SK-N-SH (cell line): ENCODE results near the gene PRELID1. TPM values are rescaled to one million over a fixed set of nuclear protein-coding genes. Genes with fewer than 3 reads are reported as not detected.

Experiments used
- CTCF ChIA-PET: fragments of 300-600, 350-600 bp; formaldehyde crosslinking; extraction: SDS; loops from one replicate; lab custom pipeline; 2021; lab: Yijun Ruan, JAX
- POLR2A ChIA-PET: fragments of 350-600 bp; sonication (Branson Sonifier 250); formaldehyde crosslinking; extraction: SDS; loops from one replicate; lab custom pipeline; 2020; ENCODE audit warnings: antibody characterized with exemption, inconsistent platforms; lab: Yijun Ruan, JAX
- DNase-seq: peaks from one replicate; pipeline ENCODE4 v3.0.0; 2012
- H2AFZ ChIP-seq: fragments of 200-600 bp; sonication (generic); 2 replicates; pipeline ENCODE4 v1.8.1; 2016; ENCODE audit warnings: antibody characterized with exemption, mild to moderate bottlenecking, low read depth
- H3F3A ChIP-seq: fragments of 200-600 bp; sonication (generic); replicated peaks from 2 replicates; pipeline ENCODE3; 2016; ENCODE audit warnings: antibody characterized with exemption, mild to moderate bottlenecking; ENCODE audit not compliant: insufficient read depth
- H3K27ac ChIP-seq, 2 experiments: fragments of 200-500 bp in 1 of 2; fragments of 200-600 bp in 1 of 2; sonication (Bioruptor generic) in 1 of 2; sonication (generic), shearing (Covaris generic) in 1 of 2; 2 replicates each; pipeline versions ENCODE4 v1.5.1 to v1.6.1; 2014 to 2016; ENCODE audit warnings: low read depth in 2 of 2, inconsistent platforms in 1 of 2, low read length in 1 of 2, mild to moderate bottlenecking in 1 of 2, mixed read lengths in 1 of 2
- H3K27me3 ChIP-seq: fragments of 200-600 bp; sonication (generic), shearing (Covaris generic); 2 replicates; pipeline ENCODE4 v1.6.1; 2016; ENCODE audit warnings: mixed run types; ENCODE audit not compliant: insufficient read depth
- H3K36me3 ChIP-seq, 2 experiments: fragments of 200-500 bp in 1 of 2; fragments of 200-600 bp in 1 of 2; sonication (Bioruptor generic) in 1 of 2; sonication (generic) in 1 of 2; replicated peaks in 1 of 2; 2 replicates each; pipeline versions ENCODE3 to v1.5.1; 2014 to 2016; ENCODE audit warnings: low read length in 1 of 2, mild to moderate bottlenecking in 1 of 2; ENCODE audit not compliant: insufficient read depth in 2 of 2, control insufficient read depth in 1 of 2
- H3K4me1 ChIP-seq, 2 experiments: fragments of 200-500 bp in 1 of 2; fragments of 200-600 bp in 1 of 2; sonication (Bioruptor generic) in 1 of 2; sonication (generic), shearing (Covaris generic) in 1 of 2; 2 replicates each; pipeline versions ENCODE4 v1.5.1 to v1.6.1; 2014 to 2016; ENCODE audit warnings: low read depth in 1 of 2, low read length in 1 of 2, mixed run types in 1 of 2; ENCODE audit not compliant: insufficient read depth in 2 of 2, control insufficient read depth in 1 of 2
- H3K4me2 ChIP-seq: fragments of 200-600 bp; sonication (generic), shearing (Covaris generic); 2 replicates; pipeline ENCODE4 v1.6.1; 2017; ENCODE audit warnings: mixed run types
- H3K4me3 ChIP-seq, 2 experiments: fragments of 200-500 bp in 1 of 2; fragments of 200-600 bp in 1 of 2; sonication (Bioruptor generic) in 1 of 2; sonication (generic), shearing (Covaris generic) in 1 of 2; 2 replicates each; pipeline versions ENCODE4 v1.5.1 to v1.8.1; 2014 to 2016; ENCODE audit warnings: low read depth in 2 of 2, inconsistent platforms in 1 of 2, low read length in 1 of 2, mild to moderate bottlenecking in 1 of 2, mixed read lengths in 1 of 2, moderate library complexity in 1 of 2
- H3K79me2 ChIP-seq: fragments of 200-600 bp; sonication (generic); 2 replicates; pipeline ENCODE4 v1.8.1; 2017; ENCODE audit warnings: mild to moderate bottlenecking; ENCODE audit not compliant: insufficient read depth
- H3K9ac ChIP-seq: fragments of 200-600 bp; sonication (generic); 2 replicates; pipeline ENCODE4 v1.6.1; 2017; ENCODE audit warnings: mixed run types
- H3K9me2 ChIP-seq: fragments of 200-600 bp; sonication (generic); 2 replicates; pipeline ENCODE4 v1.6.1; 2017; ENCODE audit warnings: mixed run types
- H3K9me3 ChIP-seq: fragments of 200-600 bp; sonication (generic); 2 replicates; pipeline ENCODE4 v1.6.1; 2017; ENCODE audit warnings: mixed run types, mild to moderate bottlenecking, moderate library complexity
- H4K20me1 ChIP-seq: fragments of 200-600 bp; sonication (generic); 2 replicates; pipeline ENCODE4 v1.6.1; 2017; ENCODE audit warnings: mild to moderate bottlenecking, mixed run types; ENCODE audit not compliant: insufficient read depth
- CTCF ChIP-seq: fragments of 200-600 bp; sonication (generic); IDR thresholded peaks from 2 replicates; pipeline ENCODE4 v1.6.1; 2017; ENCODE audit warnings: antibody characterized with exemption, mild to moderate bottlenecking, moderate library complexity
- ELF1 ChIP-seq: IDR thresholded peaks from 2 replicates; pipeline ENCODE4 v1.4.0; 2012
- EP300 ChIP-seq, 2 experiments: IDR thresholded peaks; 2 replicates each; pipeline versions ENCODE4 v1.4.0 to v1.6.1; 2012; ENCODE audit warnings: borderline replicate concordance in 1 of 2, low read depth in 1 of 2, low read length in 1 of 2
- FOXJ3 ChIP-seq: sonication (generic); formaldehyde crosslinking; IDR thresholded peaks from 2 replicates; pipeline ENCODE4 v1.5.1; 2020; ENCODE audit warnings: mild to moderate bottlenecking, missing genetic modification reagents
- FOXM1 ChIP-seq: IDR thresholded peaks from 2 replicates; pipeline ENCODE4 v1.4.0; 2012; ENCODE audit warnings: low read depth, mild to moderate bottlenecking
- GATA2 ChIP-seq: sonication (generic); formaldehyde crosslinking; IDR thresholded peaks from 2 replicates; pipeline ENCODE4 v1.5.0; 2020; ENCODE audit warnings: mild to moderate bottlenecking, missing genetic modification reagents
- MEF2A ChIP-seq: IDR thresholded peaks from 2 replicates; pipeline ENCODE4 v1.4.0; 2012; ENCODE audit warnings: low read depth, borderline replicate concordance
- NRF1 ChIP-seq: IDR thresholded peaks from 2 replicates; pipeline ENCODE4 v1.6.1; 2012; ENCODE audit warnings: low read depth, mild to moderate bottlenecking, low read length
- PBX3 ChIP-seq: IDR thresholded peaks from 2 replicates; pipeline ENCODE4; 2012
- POLR2AphosphoS5 ChIP-seq: IDR thresholded peaks from 2 replicates; pipeline ENCODE4 v1.6.1; 2012; ENCODE audit warnings: low read depth, low read length
- RAD21 ChIP-seq: IDR thresholded peaks from 2 replicates; pipeline ENCODE4 v1.6.1; 2012; ENCODE audit warnings: mild to moderate bottlenecking, low read length
- SMC3 ChIP-seq: IDR thresholded peaks from 2 replicates; pipeline ENCODE4 v1.6.1; 2012; ENCODE audit warnings: low read depth, low read length, improper control_type of control experiment
- WGBS: methylation state at CpG from one replicate; pipeline ENCODE4 v1.1.6; 2017; ENCODE audit warnings: low lambda C conversion rate; 5-methylcytosine and 5-hydroxymethylcytosine counted together
- polyA plus RNA-seq, 3 experiments: library from polyadenylated mRNA; depleted of rRNA; stranded (reverse); fragments of >200 nt; gene quantifications; 2 replicates each; pipeline ENCODE4 v1.2.3, GENCODE V29; 2012
- TF ChIP-seq, protein P1 (sequence below): fragments of 150-350 bp; IDR thresholded peaks from 2 replicates; pipeline ENCODE4 v1.6.1; 2016; ENCODE audit warnings: mild to moderate bottlenecking, low read depth, low read length
- TF ChIP-seq, protein P2 (sequence below): IDR thresholded peaks from 2 replicates; pipeline ENCODE4 v1.6.1; 2012; ENCODE audit warnings: mild to moderate bottlenecking, low read depth, low read length, moderate library complexity

Gene PRELID1
- polyA plus RNA-seq, 1 of the 3 experiments (the other 2 are of a cell fraction): 344 TPM

GRCh38 chr5:177269232-177269895 lies 34.2 kb upstream of the PRELID1 start:
- H3K4me2 ChIP-seq: no peak overlapping the region
- H3K9me2 ChIP-seq: no peaks in the 10 kb centered on the region
- ChIA-PET CTCF (interaction anchor here (1.1 to 2.3 kb wide), 3 partner anchors 33 to 197 kb away, joined by 3 to 6 read pairs (median 5); no protein-coding TSS in a partner anchor), POLR2A (no interaction called here)
- no peaks in the 10 kb centered on the region for H3F3A ChIP-seq
- H3K4me3 ChIP-seq: no peak overlapping the region
- H3K79me2 ChIP-seq: no peaks in the 10 kb centered on the region
- 96% methylated on average over 7 of the region's 7 CpGs for WGBS
- TF ChIP-seq FOXJ3 (CRISPR knock-in tag) (no peak), EP300 (IDR thresholded peaks at IDR 0.05; ENCODE audit: borderline replicate concordance in 1 of 2, low read depth in 1 of 2, low read length in 1 of 2) (no peak), CTCF (no peak), NRF1 (no peak), SMC3 (no peak), GATA2 (CRISPR knock-in tag) (no peak), PBX3 (no peak), ELF1 (no peak)
- H3K4me1 ChIP-seq: peaks cover 0 to 12% of the 10 kb centered on the region in 2 experiments; a peak in 1 of 4 replicates
- peaks cover 43 to 78% of the 10 kb centered on the region in 2 experiments for H3K36me3 ChIP-seq
- H3K27me3 ChIP-seq: no peaks in the 10 kb centered on the region
- no peaks in the 10 kb centered on the region for H3K9me3 ChIP-seq
- H2AFZ ChIP-seq: no peak overlapping the region
- H3K27ac ChIP-seq: no peak overlapping the region
- no peak overlapping the region for H3K9ac ChIP-seq
- no peaks in the 10 kb centered on the region for H4K20me1 ChIP-seq
- DNase-seq: no peak

GRCh38 chr5:177269976-177270375 lies 33.6 kb upstream of the PRELID1 start:
- Histone ChIP-seq H3K27me3 (no peaks in the 10 kb centered on the region), H3K9me3 (no peaks in the 10 kb centered on the region), H3K9me2 (no peaks in the 10 kb centered on the region), H3K36me3 (peaks cover 44 to 74% of the 10 kb centered on the region in 2 experiments), H3K4me2 (no peak overlapping the region), H2AFZ (no peak overlapping the region), H4K20me1 (no peaks in the 10 kb centered on the region), H3K4me1 (peaks cover 0 to 12% of the 10 kb centered on the region in 2 experiments; a peak in 1 of 4 replicates), H3K27ac (no peak overlapping the region), H3K4me3 (no peak overlapping the region), H3K79me2 (no peaks in the 10 kb centered on the region), H3K9ac (no peak overlapping the region), H3F3A (no peaks in the 10 kb centered on the region)
- TF ChIP-seq, protein P1, sequence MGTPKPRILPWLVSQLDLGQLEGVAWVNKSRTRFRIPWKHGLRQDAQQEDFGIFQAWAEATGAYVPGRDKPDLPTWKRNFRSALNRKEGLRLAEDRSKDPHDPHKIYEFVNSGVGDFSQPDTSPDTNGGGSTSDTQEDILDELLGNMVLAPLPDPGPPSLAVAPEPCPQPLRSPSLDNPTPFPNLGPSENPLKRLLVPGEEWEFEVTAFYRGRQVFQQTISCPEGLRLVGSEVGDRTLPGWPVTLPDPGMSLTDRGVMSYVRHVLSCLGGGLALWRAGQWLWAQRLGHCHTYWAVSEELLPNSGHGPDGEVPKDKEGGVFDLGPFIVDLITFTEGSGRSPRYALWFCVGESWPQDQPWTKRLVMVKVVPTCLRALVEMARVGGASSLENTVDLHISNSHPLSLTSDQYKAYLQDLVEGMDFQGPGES: no peak
- TF ChIP-seq PBX3 (no peak), RAD21 (no peak), FOXM1 (no peak), EP300 (IDR thresholded peaks at IDR 0.05; ENCODE audit: borderline replicate concordance in 1 of 2, low read depth in 1 of 2, low read length in 1 of 2) (no peak), MEF2A (no peak), SMC3 (no peak), POLR2AphosphoS5 (no peak)
- TF ChIP-seq, protein P2, sequence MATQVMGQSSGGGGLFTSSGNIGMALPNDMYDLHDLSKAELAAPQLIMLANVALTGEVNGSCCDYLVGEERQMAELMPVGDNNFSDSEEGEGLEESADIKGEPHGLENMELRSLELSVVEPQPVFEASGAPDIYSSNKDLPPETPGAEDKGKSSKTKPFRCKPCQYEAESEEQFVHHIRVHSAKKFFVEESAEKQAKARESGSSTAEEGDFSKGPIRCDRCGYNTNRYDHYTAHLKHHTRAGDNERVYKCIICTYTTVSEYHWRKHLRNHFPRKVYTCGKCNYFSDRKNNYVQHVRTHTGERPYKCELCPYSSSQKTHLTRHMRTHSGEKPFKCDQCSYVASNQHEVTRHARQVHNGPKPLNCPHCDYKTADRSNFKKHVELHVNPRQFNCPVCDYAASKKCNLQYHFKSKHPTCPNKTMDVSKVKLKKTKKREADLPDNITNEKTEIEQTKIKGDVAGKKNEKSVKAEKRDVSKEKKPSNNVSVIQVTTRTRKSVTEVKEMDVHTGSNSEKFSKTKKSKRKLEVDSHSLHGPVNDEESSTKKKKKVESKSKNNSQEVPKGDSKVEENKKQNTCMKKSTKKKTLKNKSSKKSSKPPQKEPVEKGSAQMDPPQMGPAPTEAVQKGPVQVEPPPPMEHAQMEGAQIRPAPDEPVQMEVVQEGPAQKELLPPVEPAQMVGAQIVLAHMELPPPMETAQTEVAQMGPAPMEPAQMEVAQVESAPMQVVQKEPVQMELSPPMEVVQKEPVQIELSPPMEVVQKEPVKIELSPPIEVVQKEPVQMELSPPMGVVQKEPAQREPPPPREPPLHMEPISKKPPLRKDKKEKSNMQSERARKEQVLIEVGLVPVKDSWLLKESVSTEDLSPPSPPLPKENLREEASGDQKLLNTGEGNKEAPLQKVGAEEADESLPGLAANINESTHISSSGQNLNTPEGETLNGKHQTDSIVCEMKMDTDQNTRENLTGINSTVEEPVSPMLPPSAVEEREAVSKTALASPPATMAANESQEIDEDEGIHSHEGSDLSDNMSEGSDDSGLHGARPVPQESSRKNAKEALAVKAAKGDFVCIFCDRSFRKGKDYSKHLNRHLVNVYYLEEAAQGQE: no peak
- 98% methylated on average over 3 of the region's 3 CpGs for WGBS
- ChIA-PET CTCF (interaction anchor here (1.1 to 2.3 kb wide), 5 partner anchors 23 to 198 kb away, joined by 3 to 6 read pairs (median 5); no protein-coding TSS in a partner anchor), POLR2A (no interaction called here)
- DNase-seq: no peak
